HG03520 (cell line): ENCODE measurements around the gene C16orf92.
A peak's percentile ranks its signal among the peaks of the same experiment; 100 is the strongest.

ENCODE experiments used
- ATAC-seq: cut with Tn5 transposase; IDR thresholded peaks from one replicate; pipeline ENCODE4 v1.9.1; 2021; ENCODE audit warnings: mild to moderate bottlenecking, moderate library complexity; ENCODE audit not compliant: unreplicated experiment

C16orf92 gene

GRCh38 chr16:29988346-29989075 lies 34.5 kb upstream of the C16orf92 start:
- no peak for ATAC-seq

GRCh38 chr16:29989111-29989858 lies 33.7 kb upstream of the C16orf92 start:
- ATAC-seq = no peak

GRCh38 chr16:29990034-29990433 lies 33.0 kb upstream of the C16orf92 start:
- no peak for ATAC-seq

- no peak for ATAC-seq
Observed at GRCh38 chr16:29990883-29991570, 32.0 kb upstream of the C16orf92 start.

GRCh38 chr16:29991571-29991904 lies 31.5 kb upstream of the C16orf92 start:
- no peak for ATAC-seq

- no peak for ATAC-seq
Observed at GRCh38 chr16:29992344-29992967, 30.5 kb upstream of the C16orf92 start.

GRCh38 chr16:29993191-29993902 lies 29.7 kb upstream of the C16orf92 start:
- no peak for ATAC-seq

- no peak for ATAC-seq
Observed at GRCh38 chr16:29993903-29994599, 28.9 kb upstream of the C16orf92 start.

- ATAC-seq = peak; percentile 29
Observed at GRCh38 chr16:29994600-29995323, 28.2 kb upstream of the C16orf92 start.

GRCh38 chr16:29995324-29995910 lies 27.6 kb upstream of the C16orf92 start, which contains the start of gene HIRIP3:
Gene HIRIP3, minus strand, starts transcription at chr16:29995617. Its CDS starts 12 bp downstream, at chr16:29995605.
- peak; percentile 38 for ATAC-seq

- ATAC-seq = peak; percentile 83
Observed at GRCh38 chr16:29995911-29996765, 26.9 kb upstream of the C16orf92 start, which contains the start of gene INO80E. Gene INO80E, plus strand, starts transcription at chr16:29996241. Its CDS starts 70 bp downstream, at chr16:29996311.

- ATAC-seq = no peak
Observed at GRCh38 chr16:29996766-29997250, 26.2 kb upstream of the C16orf92 start.

GRCh38 chr16:29999605-30000004 lies 23.4 kb upstream of the C16orf92 start:
- ATAC-seq = no peak

- no peak for ATAC-seq
Observed at GRCh38 chr16:30000735-30001631, 22.0 kb upstream of the C16orf92 start.

- no peak for ATAC-seq
Observed at GRCh38 chr16:30002614-30003346, 20.2 kb upstream of the C16orf92 start.
